HG02870 (cell line): ENCODE results near the gene ZC3H14.
A peak's percentile ranks its signal among the peaks of the same experiment; 100 is the strongest.
"Not testable (repeated sequence)": the region's sequence is repeated elsewhere in the genome, so short reads cannot be mapped to it uniquely, and the experiment has no call there.

Experiments used
- ATAC-seq: cut with Tn5 transposase; IDR thresholded peaks from one replicate; pipeline ENCODE4 v1.9.1; 2021; ENCODE audit warnings: mild to moderate bottlenecking, moderate library complexity; ENCODE audit not compliant: unreplicated experiment

The ZC3H14 gene

DNA sequence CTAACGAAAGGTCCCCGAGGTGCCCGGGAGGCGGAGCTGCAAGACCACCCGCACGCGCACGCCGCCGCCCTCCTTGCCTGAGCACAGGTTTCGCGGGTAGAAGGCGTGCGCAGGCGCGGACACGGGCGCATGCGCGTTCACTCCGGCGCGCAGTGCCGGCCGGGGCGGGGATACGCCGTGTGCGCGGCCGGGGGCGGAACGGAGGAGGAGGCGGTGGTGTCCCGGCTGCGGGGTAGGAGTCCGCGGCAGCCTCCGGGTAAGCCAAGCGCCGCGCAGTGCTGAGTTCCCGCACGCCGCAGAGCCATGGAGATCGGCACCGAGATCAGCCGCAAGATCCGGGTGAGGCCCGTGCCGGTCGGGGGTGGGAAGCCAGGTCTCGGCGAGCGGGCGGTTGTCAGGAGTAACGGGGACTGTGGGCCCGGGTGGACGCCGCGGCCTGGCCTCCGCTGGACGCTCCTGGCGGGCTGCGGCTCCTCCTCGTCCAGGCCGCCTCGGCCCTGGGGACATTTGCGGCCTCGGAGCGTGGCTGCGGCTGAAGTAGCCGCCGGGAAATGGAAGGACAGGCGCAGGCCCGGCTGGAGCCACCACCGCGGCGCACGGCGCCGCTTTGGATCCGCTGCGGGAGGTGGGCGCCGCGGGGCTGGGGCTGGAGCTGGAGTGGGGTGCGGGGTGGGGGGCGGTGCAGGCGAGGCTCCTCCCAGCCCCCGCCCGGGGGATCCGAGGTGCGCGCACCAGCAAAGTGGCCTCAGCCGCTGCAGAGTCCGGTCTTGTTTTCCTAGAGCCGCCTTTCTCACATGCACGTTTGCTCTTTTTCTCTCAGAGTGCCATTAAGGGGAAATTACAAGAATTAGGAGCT, at the start of gene ZC3H14:
TSS of gene ZC3H14 (plus strand) at position 207 of the 856 bp plus-strand sequence. CDS start at position 304, 97 bp downstream.
- peak; percentile 94 for ATAC-seq

GRCh38 chr14:88515499-88516221, 47.2 kb upstream of the ZC3H14 start:
- no peak for ATAC-seq

DNA sequence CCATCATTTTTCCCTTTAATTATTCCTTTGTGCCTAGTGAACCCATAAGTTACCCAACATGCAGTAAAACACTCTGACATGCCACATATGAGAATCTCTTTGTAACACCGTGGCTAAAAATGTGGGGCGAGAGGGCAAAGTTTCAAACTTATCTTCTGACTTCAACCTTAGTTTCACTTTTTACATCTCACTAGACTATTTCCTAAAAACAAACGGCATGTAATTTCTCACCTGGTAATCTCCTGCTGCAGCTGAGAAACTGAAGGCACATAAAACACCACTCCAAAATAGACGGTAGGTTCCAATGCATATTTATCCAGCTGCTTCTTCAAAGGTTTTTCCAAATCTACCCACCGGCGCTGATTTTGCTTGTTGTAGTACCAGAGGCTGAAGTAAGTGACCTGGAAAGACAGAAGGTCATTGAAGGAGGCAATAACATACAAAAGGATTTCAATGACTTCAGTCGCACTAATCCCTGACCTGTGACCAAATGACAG, 45.9 kb upstream of the ZC3H14 start:
- no peak for ATAC-seq

DNA sequence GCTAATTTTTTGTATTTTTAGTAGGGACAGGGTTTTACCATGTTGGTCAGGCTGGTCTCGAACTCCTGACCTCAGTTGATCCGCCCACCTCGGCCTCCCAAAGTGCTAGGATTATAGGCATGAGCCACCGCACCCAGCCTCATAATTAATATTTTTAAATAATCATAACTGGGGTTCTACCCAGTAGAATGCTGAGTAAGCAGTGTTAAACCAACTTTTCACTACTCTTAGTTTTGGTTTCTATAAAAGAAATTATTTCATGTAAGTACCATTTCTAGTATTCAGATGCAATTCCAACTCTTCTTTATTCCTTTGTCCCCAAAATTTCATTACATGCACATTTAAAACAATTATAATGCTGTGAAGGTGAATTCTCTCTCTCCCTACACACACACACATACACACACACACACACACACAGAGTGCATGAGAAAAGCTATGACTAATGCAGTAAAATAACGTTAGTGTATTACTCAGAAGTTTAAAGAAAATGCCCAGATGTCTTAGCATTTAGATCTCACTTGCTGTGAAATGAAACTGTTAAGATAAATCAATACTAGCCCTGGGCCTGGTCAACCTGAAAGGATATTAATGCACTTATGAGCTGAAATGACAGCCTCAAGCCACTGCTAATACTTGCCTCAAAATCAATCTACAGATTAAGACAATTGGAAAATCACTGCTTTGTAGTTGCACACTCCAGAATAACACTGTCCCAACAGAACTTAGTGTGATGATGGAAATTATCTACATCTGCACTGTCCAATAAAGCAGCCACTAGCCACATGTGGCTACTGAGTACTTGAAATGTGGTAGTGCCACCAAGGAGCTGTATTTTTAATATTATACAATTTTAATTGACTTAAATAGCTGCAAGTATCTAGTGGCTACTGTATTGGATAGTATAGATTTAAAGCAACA, 44.0 kb upstream of the ZC3H14 start:
- no peak for ATAC-seq

GRCh38 chr14:88519907-88520306, 42.9 kb upstream of the ZC3H14 start:
- ATAC-seq = no peak

DNA sequence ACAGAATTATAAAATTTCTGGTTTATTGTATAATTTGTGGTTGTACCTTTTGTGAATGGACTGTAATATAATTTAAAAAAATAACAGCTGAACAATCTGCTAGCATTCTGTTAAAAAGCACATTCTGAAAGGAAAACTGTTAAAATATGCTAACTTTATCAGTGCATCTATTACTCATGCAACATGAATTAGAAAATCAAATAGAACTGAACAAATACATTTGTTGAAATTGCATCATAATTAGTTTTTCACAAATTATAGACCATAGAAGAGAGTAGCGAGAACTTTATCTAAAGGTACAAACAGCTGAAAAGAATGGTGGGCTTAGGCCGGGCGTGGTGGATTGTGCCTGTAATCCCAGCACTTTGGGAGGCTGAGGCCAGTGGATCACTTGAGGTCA, 41.0 kb upstream of the ZC3H14 start:
- ATAC-seq = no peak

DNA sequence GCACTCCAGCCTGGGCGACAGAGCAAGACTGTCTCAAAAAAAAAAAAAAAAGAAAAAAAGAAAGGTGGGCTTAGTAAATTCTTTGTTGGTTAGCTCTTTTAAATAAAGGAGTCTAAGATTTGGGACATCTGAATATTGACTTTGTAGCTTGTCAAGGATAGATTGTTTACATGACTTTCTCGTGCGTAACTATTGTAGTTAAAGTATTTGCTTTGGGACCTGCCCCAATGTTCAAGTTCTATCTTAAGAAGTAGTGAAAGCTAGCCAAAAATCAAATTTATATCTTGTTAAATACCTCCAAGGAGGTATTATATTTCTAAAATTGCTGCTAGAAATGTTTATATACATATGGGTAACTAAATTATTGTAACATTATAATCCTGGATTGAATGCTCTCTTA, 40.4 kb upstream of the ZC3H14 start:
- ATAC-seq = no peak

- not testable (repeated sequence) for ATAC-seq
These were observed 32.9 kb upstream of the ZC3H14 start for GRCh38 chr14:88529889-88530288.

DNA sequence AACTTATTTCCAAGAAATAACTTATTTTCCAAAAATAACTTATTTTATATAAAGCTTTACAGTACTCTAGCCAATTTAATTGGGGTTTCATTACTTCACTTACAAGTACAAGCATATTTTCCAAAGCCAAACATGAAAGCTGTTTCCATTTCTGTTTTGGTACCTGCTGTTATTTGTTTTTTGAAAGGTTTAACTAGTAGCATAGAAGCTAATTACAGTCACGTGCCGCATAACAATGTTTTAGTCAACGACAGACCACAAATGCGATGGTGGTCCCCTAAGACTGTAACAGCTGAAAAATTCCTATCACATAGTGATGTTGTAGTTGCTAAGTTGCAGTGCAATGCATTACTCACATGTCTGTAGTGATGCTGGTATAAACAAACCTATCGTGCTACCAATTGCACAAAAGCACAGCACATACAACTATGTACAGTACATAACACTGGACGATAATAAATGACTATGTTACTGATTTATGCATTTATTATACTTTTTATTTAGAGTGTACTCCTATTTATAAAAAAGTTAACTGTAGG, 29.7 kb upstream of the ZC3H14 start:
- ATAC-seq = no peak

GRCh38 chr14:88535149-88535548, 27.7 kb upstream of the ZC3H14 start:
- peak; percentile 60 for ATAC-seq

DNA sequence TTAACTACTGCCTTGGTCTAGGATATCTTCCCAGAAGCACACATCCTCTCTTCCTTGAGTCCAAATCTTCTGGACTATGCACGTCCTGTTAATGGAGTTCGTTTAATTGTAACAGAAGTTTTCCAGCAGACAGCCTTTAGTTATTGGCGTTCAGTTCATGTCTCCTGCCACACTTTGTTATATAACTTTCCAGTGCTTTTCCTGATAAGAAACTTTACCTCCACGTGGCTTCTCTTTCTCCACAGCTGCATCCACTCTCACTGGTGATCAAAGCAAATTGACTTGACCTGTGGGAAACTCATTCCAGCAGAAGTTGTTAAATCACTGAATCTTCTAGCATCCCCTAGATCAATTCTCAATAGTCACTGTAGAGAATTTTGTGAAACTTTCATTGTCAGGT, 27.0 kb upstream of the ZC3H14 start:
- no peak for ATAC-seq

GRCh38 chr14:88541324-88541723, 21.5 kb upstream of the ZC3H14 start:
- no peak for ATAC-seq

DNA sequence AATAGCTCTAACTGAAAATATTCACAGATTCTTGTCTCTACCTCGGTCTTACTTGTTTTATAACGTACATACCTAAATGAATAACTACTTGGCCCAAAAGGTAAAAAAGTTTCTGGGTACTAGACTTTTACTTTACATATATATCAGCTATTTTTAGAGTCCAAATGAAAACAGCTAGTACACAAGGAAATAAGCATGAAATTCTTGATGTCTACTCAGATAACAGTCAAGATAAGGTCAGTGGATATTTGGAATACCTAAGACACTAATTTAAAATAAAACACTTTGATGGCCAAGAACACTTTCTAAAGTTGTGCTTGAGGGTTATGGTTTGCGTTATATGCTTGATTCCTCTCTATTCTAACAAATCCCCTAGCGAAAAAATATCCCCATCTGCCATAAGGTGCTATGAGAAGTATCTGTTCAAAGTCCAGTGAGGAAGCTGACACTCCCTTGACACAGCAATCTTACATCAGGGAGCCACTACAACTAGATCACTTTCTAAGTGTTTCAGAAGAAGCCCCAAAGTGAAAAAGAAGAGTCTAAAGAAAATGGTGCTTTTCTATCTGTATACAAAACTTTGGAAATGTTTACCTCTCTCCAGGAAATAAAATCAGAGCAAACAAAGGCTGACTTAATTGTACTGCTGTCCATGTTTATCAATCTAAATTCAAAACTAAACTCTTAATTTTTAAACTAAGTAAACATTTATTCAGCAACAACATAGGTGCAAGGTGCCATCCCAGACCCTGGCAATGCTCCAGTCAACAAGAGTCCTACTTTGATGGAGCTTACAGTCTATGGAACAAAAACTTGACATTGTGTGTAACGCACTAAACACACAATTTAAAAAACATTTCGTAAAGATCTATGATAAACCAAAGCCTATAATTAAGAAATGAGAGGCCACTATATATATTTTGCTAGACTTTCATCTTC, 19.7 kb upstream of the ZC3H14 start:
- no peak for ATAC-seq

- no peak for ATAC-seq
These were observed 17.6 kb upstream of the ZC3H14 start for GRCh38 chr14:88545256-88545655.

DNA sequence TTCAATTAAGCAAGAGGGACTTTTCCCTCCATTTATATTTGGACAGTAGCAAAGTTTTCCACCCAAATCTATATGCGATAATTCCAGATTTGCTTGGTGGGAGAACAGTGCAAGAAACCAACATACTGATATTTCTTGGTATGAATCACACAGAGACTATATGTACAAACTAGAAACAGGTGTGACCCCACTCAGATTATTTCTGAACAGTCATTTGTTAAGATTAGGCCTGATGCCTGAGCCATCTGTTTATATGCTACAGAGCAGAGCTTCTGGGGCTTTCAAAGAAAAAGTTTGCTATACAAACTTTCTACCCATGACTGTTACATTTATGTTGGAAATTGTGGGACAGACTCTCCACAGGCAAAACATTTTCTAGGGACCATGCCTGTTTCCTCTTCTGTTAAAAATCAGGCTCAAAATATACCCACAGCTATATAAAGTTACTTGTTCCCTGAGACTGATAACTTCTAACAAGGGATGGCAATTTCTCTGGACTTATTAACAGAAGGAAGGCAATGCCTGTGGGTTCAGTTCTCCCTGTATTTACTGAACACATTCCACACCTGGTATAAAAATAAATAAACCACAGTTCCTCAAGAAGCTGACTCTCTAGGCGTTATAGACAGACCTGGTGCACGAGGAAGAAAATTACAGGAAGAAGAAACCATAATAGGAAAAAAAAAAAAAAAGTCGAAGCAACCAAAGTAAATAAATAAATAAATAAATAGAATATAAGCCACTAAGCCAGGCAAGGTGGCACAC, 16.0 kb upstream of the ZC3H14 start:
- ATAC-seq = peak; percentile 88

DNA sequence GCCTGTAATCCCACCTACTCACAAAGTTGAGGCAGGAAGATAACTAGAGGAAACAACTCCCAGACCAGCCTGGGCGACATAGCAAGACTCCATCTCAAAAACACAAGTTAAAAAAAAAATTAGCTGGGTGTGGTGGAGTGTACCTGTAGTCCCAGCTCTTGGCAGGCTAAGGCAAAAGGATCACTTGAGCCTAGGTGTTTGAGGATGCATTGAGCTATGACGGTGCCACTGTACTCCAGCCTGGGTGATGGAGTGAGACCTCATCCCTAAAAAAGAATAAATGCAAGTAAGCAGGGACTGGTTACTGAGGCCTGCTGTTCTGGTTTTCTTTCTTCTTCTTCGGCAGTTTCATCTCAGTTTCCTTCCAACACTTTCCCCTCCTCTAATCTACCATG, 15.5 kb upstream of the ZC3H14 start:
- no peak for ATAC-seq

DNA sequence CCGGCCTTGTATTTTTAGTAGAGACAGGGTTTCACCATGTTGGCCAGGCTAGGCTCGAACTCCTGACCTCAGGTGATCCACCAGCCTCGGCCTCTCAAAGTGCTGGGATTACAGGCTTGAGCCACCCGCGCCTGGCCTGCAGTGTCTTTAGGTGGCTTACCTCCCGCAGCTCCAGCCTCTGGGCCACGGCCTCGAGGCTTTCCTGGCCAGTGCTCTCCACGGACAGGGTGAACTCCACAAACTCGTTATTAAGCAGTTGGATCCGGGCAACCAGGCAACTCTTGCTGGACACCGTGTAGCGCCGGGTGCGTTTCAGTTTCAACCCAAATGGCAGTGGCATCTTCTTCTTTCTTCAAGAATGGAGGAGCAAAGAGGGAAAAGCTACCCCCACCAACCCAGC, 12.8 kb upstream of the ZC3H14 start:
- ATAC-seq = no peak

- no peak for ATAC-seq
These were observed 11.6 kb upstream of the ZC3H14 start for GRCh38 chr14:88551094-88551870.
